GM21447 (cell line): ENCODE data around the gene LYRM4.
A peak's percentile ranks its signal among the peaks of the same experiment; 100 is the strongest.

Experiments used
- ATAC-seq: cut with Tn5 transposase; IDR thresholded peaks from one replicate; pipeline ENCODE4 v1.9.1; 2021; ENCODE audit not compliant: unreplicated experiment

Gene LYRM4

GRCh38 chr6:5102267-5102970, 158.3 kb downstream of the LYRM4 start:
- no peak for ATAC-seq

DNA sequence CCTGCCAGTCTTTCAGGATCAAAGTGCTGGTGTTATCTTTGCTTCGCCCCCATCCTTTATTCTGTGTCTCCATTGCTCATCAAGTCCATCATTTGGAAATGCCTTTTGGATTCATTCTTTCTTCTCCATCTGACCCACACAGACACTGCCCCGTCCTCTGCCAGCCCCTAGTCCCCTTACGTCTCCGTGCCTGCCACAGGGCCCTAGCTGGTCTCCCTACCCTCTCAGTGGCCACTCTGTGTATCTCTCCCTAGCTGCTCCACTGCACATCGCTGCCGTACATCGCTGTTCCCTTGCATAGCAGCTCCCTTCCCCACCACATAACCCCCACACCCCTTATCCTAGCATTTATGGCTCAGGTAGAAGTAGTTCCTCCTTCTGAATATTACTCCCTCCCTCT, 159.9 kb downstream of the LYRM4 start:
- ATAC-seq: no peak

GRCh38 chr6:5099537-5099936, 161.2 kb downstream of the LYRM4 start:
- ATAC-seq: no peak

DNA sequence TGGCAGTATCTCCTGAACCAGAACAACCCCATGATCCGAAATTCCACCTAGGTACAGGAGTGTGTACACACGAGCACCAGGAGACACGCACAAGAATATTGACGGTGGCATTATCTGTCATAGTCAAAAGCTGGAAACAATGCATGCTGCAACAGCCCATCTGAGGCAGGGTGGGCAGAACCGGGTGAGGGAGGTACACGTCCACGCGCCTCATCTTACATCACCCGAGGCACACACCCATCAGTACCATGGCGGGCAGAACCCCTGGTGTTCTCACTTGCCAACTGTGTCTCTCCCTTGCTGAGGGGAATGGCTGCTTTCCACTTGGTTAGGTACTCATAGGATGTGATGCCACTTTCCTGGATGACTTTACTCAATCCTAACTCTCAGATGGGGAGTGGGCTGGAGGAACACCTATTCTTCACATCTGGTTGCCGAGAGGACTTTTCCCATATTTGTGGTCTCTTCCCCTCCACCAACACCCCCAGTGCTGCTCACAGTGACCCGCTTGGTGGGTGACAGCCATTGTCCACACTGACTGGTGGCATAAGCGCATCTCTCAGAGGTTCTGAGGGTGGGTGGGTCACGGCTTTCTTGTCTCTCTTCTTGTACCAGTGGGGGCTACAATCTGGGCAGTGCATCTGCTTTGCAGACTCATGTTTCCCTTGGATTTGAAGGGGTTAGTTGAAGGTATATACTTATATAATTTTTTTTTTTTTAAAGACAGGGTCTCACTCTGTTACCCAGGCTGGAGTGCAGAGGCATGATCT, 162.1 kb downstream of the LYRM4 start:
- no peak for ATAC-seq

DNA sequence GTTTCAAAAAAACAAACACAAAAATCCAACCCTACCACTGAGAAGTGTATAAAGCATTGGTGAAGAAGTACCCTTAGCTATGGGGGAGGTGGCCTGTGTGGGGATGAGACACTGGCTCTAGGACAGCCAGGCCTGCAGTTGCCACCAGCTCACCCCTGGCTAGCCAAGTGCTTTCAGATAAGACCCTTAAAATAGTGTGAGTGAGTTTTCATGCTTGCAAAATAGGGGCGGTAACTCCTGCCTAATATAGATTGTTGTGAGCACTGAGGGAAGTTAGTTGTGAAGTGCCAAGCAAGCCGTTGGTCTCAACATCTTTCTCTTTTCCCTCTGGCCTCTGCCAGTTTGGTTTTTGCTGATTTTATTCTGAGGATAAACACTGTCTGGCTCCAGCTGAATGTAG, 164.3 kb downstream of the LYRM4 start:
- no peak for ATAC-seq

GRCh38 chr6:5095236-5095635, 165.5 kb downstream of the LYRM4 start:
- peak; percentile 71 for ATAC-seq

- no peak for ATAC-seq
Measured at GRCh38 chr6:5094327-5094726, 166.4 kb downstream of the LYRM4 start.

- ATAC-seq: no peak
Measured at GRCh38 chr6:5093231-5094015, 167.3 kb downstream of the LYRM4 start.

DNA sequence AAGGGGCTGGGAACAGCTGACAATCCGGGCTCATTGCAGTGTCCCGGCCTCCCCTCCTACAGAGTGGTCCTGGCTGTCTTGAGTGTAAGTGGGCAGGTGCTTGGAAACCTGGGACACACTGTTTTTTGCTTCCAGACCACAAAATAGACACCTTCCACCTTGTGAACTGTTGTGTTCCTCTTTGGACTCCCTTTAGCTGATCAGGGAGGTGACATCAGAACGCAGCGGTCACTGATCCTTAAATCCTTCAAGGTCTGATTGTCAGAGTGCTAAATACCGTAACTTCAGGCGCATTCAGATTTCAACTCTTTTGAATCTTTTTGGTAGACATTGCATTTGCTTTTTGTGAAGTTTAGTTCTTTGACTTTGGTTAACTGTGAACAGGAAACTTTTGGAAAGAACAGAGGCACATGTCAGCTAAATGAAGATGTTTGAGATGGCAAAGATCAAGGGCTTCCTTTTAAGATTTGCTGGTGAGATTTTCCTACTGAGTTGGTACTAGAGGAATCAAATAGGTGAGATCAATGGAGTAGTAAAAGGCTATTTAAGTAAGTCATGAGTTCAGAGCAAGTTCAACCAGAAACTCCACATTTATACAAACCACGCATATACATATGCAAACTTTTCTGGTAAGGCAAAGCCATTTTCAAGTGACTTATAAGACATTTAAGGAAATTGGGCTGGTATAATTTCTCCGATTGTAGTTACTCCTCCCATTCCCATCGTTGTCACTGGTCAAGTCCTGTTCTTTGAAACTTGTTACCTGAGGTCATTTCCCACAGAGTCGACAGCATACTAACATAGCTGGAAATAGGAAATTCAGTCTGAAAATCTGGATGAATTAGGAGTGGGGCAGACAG, 169.3 kb downstream of the LYRM4 start:
- ATAC-seq: no peak

GRCh38 chr6:5090603-5091002, 170.1 kb downstream of the LYRM4 start:
- ATAC-seq: no peak

DNA sequence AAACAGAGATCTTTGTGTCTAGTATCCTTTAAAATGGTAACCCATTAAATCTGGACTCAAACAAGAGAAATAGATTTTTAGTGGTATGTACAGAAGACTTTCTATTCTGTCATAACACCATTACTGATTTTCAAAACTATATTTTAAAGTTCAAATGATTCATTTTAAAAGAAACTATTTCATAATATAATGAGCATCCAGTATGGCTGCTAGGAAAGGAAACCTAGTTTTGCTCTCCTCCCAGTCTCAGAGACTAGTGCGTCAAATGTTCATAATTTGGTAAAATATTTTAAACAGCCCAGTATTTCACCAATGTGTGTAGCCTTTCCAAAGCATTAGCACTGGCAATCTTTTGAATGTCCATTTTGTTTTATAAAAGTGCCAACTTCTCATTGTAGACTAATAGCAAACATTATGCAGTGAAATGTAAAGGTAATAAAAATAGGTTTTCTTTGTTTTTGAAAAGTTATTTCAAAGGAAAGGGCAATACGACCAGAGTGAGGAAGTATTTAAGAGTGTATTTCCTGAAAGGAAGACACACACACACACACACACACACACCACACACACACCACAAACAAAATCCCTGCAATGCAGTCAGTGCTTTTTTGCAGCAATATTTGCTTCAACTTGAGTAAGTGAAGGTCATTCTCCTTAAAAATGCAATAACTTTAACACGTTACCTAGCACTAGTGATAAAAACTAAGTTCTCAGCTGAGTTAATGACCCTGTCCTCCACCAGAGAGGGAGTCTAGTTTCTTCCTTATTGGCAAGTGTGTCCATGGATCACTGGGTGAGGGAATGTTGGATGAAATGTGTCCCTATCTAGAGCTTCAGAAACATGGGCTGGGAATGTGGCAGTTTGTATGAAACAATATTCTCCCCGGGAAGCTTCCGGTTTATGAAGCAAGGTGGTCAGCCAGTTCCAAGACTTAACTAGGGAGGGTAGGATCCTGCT, 171.0 kb downstream of the LYRM4 start:
- no peak for ATAC-seq

- ATAC-seq: no peak
Measured at GRCh38 chr6:5088780-5089179, 172.0 kb downstream of the LYRM4 start.

DNA sequence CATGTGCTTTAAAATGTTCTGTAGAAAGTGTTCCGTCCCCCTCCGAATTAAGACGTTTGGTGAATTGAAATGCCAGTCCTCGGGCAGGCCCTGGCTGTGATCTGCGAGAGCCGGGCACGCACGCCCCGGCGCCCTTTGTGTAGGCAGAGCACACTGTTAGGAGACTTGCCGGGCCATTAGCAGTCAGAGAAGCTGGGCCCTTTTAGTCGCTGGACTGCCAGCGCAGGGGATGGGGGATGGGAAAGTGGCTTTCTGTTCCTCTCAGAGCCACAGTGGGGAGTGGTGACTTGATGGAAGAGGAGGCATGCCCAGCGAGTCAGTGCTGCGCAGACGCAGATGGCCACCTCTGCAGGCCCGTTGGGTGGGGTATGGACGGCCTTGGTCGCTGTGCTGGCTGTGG, 173.4 kb downstream of the LYRM4 start:
- ATAC-seq: no peak

- no peak for ATAC-seq
Measured at GRCh38 chr6:5086294-5086890, 174.4 kb downstream of the LYRM4 start.

DNA sequence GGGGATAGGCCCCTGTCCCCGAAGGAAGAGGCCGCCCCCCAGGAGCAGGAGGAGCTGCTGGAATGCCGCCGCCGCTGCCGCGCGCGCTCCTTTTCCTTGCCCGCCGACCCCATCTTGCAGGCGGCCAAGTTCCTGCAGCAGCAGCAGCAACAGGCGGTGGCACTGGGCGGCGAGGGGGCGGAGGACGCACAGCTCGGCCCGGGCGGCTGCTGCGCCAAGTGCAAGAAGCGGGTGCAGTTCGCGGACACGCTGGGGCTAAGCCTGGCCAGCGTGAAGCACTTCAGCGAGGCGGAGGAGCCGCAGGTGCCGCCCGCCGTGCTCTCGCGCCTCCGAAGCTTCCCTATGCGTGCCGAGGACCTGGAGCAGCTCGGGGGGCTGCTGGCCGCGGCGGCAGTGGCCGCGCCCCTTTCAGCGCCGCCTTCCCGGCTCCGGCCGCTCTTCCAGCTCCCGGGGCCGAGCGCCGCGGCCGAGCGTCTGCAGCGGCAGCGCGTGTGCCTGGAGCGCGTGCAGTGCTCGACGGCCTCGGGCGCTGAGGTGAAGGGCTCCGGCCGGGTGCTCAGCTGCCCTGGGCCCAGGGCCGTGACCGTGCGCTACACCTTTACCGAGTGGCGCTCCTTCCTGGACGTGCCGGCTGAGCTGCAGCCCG, 175.0 kb downstream of the LYRM4 start:
- peak; percentile 31 for ATAC-seq

DNA sequence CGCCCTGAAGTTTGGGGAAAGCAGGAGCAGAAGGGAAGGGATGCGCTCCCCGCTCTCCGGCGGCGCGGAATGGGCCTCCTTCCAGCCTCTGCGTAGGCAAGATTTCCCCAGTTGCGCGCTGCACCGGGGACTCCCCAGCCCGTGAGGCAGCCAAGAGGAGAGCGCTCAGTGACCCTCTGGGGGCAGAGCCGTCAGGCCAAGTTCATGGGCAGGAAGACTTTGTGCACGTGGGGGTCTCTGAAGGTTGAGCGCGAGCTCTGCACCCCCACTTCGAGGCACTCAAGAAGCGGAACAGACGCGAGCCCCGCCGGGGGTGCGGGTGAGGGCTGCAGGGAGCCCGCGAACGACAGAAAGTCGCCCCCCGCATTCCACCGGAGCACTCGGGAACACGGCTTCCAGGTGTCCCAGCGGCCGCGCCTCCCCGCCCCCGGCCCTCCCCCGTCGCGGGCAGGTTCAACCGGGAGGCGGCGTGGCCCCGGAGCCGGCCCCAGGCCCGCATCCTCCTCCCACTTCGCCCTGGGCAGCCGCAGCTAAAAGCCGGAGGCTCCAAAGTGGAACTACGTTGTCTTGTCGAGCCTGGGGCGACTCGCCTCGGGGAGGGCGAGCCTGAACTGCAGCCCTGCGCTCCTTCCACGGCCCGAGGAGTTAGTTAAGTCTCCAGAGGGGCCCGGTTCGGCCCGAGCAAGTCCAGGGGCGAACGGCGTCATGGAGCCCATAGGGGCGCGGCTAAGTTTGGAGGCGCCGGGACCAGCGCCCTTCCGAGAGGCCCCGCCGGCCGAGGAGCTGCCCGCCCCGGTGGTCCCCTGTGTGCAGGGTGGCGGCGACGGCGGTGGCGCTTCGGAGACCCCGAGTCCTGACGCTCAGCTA, 175.7 kb downstream of the LYRM4 start, which contains the start of gene PPP1R3G:
Gene PPP1R3G, plus strand, starts transcription at position 561 of the 867 bp plus-strand sequence. Its CDS starts 145 bp downstream, at position 706.
- peak; percentile 54 for ATAC-seq

DNA sequence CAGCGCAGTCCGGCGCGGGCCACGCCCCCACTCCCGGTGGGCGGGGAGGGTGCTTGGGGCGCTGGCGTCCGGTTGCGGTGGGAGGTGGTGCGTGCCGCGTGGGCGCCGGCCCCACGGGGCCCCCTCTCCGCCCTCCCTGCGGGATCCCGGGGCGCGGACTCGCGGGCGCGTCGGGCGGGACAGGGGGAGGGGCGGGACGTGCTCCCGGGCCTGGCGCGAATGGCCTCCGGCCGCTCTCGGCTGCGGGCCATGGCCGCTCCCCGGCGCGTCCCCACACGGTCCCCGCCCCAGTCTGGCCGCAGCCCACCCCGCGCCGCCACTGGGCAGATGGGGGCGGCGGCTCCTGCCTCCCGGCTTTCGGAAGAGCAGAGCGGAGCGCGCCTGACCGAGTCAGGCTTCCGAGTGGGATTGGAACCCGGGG, 176.4 kb downstream of the LYRM4 start:
- peak; percentile 30 for ATAC-seq
